Stimulated activated CD4-positive, alpha-beta T cell treated with anti-CD3 and anti-CD28 coated beads, Interleukin-4, amount 100 ng/mL, for 24 hours (primary cell): ENCODE data around the gene ABCF3.

Experiments
- DNase-seq: peaks from one replicate; pipeline ENCODE4 v3.0.0-alpha.2; 2020

Gene ABCF3

GRCh38 chr3:184188080-184188479 lies 2.1 kb downstream of the ABCF3 start:
- DNase-seq = no peak

GRCh38 chr3:184189421-184189820 lies 3.4 kb downstream of the ABCF3 start:
- DNase-seq = no peak

GRCh38 chr3:184192889-184193288 lies 6.9 kb downstream of the ABCF3 start:
- no peak for DNase-seq

DNA sequence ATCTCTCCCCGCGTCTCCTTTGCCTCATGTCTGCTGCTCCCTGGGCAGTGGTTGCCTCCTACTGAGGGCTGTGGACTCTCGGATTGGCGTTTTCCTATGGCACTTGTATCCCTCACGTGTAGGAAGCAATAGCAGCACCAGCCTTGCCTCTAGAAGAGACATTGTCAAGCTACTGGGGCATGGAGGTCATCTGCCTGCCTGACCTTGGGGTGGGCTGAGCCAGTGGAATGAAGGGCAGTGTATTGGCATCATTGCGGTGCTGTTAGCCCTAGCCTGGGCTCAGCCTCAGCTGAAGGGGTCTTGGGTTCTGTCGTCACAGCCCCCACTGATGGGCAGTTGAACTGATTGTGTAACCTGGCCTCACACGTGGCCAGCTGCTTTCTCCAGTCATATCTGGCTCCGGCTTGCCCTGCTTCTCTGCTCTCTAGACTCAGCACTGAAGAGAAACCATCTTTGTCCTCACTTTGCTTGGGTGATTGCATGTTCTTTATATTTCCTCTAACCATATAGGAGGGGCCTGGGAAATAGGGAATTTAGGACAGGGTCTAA lies 8.1 kb downstream of the ABCF3 start:
- no peak for DNase-seq

DNA sequence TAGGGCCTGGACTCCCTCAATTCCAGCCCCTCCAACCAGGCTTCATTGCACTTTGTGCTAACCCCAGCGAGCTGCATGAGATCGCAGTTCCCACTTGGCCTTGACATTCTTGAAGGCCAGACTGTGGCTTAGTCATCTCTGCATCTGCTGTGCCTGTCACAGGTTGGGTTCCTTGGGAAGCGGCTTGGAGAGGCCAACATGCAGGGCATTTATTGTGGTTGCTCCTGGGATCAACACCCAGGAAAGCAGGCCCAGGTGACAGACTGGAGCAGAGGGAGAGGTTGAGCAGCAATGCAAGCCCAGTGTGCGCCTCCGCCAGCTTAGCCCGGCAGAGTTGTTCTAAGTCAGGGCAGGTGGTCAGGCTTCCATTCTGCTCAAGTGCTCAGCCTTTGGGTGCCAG lies 10.5 kb downstream of the ABCF3 start:
- no peak for DNase-seq

DNA sequence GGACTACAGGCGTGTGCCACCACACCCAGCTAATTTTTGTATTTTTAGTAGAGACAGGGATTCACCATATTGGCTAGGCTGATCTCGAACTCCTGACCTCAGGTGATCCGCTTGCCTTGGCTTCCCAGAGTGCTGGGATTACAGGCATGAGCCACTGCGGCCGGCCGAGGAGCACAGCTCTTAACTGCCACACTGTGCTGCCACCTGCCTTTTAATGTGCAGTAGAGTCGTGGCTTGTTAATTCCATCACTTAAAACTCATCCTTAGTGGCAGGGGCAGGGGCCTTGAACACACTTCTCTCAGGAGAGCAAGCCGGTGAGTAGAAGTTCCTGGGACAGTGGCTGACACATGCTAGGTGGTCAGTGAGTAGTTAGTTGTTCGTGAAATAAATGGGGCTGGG lies 12.5 kb downstream of the ABCF3 start:
- DNase-seq = no peak

DNA sequence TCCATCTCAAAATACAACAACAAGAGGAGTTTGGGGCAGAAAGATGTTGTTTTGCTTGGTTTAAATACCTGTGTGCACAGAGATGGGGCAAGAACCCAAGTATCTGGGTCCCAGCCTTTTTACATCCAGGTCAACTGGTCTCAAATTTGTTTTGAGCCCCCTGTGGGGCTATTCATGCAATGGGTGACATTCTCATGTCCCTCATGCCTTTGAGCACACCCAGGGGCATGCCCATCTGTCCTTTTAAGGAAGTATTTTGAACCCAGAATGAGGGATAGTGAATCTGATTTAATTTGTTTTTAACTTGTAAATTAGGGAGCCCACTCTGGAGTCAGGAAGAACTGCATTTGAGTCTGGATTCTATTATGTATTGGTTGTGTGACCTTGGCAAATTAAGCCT lies 14.8 kb downstream of the ABCF3 start:
- no peak for DNase-seq

DNA sequence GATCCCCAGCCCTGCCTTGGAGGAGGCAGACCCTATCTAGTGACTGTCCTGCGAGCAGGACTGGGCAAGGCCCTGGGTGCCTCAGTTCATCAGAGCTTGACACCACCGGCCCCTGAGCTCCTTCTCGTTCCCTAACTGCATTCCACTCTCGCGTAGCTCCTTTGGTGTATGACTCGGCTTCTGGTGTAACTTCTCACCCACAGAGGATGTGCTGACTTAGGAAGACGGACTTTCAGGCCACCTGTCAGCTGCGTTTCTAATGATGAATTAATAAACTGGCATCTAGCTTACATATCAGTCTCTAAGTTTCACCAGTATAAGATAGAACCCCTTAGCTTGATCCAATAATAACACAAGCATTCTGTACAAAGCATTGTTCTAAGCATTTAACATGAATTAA lies 17.5 kb downstream of the ABCF3 start:
- DNase-seq = no peak

- DNase-seq = no peak
Measured at GRCh38 chr3:184209146-184209923, 23.3 kb downstream of the ABCF3 start.

GRCh38 chr3:184211297-184211696 lies 25.3 kb downstream of the ABCF3 start:
- DNase-seq = no peak

DNA sequence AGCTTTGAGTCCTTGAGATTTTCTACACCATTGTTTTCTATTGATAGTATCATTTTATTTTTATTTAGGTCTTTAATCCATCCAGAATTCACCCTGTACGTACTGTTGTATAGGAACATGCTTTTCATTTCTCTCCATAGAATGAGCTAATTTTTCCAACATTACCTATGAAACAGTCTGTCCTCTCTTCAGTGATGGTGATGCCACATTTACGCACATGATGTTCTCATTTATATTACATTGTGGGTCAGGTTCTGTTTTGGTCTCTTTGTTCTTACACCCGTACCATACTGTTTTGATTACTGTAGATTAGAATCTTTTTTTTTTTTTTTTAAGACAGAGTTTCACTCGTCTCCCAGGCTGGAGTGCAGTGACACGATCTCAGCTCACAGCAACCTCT lies 25.7 kb downstream of the ABCF3 start:
- DNase-seq = no peak

DNA sequence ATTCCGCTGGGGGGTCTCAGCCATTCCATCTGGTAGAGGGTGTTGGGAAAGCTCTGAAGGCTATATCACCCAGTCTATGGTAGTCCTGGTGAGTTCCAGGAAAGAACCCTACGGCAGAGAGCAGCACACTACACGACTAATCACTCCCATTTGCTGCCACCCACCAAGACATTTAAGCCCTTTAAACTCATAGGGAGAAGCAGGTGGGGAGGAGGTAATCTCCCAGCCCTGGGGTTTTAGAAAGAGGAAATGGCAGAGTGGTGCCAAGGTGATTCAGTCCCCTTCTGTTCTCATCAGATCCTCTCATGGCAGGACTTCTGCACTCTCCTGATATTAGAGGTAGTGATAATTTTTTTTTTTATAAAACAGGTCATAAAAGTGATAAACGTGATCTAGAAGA lies 32.8 kb downstream of the ABCF3 start:
- DNase-seq = no peak

- no peak for DNase-seq
Measured at GRCh38 chr3:184222521-184222920, 36.5 kb downstream of the ABCF3 start.

GRCh38 chr3:184223946-184224345 lies 37.9 kb downstream of the ABCF3 start:
- no peak for DNase-seq

DNA sequence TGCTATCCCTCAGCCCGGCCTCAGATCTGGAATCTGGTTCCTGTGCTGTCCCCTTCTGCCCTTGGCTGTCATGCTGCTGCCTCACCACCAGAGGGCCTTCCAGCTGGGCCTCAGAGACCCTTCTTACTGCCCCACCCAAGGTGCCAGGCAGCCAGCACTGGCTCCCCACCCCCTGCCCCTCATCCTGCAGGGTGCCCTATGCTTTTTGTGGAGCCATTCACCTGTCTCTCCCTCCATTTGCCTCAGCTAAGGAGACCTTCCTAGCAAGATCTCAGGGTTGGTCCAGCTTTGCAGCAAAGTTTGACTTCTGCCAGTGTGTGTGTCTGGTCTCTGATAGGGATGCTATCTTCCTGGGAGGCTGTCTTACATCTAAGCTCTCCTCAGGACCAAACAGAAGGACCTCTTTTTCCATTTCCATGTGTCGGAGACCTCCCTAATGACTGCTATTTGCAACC lies 41.5 kb downstream of the ABCF3 start:
- peak; percentile 50 for DNase-seq

DNA sequence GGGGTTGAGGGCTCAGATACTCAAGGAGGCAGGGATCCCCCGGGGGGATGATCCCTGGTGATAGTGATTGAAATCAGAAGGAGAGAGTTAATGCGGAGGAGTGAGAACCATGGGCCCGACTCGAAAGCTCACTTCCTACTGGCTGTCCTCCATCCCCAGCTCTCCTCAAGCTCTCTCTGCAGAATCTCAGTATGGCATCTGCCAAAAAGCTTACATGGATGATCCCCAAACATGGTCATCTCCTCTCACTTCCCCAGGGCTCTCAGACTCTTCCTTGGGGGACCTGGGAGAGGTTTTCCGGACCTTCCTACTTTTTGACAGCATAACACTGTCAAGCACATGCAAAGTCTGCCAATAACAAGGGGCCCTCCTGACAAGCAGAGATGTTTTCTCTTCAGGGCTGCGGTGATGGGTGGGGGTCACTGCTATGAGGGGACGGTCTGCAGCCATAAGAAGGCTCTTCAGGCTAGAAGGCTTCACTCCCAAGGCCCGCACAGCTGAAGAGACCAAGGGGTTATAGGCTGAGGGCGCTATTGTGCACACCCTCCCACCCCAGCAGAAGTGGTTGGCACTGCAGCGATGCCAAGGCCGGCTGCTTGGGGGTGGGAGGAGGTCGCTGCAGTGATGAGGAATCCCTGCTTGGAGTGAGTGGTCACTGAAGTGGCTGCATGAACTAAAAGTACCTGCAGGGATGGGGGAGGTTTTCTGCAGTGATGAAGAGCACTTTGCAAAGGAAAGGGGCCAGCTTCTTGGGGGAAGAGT lies 42.6 kb downstream of the ABCF3 start:
- no peak for DNase-seq

DNA sequence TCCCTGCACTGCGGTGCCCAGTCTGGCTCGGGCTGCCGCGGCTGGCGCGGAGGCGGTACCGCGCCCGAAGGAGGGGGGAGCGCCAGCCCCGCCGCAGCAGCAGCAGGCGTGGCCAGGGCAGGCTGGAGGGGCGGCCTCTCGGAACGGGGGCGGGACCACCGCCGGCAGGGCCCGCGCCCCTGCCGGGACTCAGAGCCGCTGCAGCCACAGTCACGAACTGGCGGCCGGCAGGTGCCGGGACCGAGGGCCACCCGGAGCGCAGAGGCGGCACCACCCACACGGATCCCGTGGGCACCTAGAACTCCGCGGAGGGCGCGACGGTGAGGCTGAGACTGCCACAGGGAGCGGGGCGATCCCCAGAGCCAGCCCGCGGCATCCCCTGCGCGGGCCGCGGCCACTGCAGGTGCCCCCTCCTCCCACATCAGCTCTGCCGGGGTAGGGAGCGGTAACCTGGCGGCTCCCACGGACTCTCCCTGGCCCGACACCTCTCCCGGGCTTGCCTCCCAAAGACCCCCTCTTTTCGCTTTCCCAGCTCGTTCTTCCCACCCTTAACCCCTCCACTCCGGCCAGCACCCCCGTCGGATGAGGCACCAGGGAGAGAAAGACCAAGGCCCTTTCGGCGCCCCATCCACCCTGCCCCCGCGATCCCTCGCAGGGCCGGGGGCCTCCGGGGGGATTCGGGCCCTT lies 43.5 kb downstream of the ABCF3 start, which contains the start of gene VWA5B2:
Gene VWA5B2, plus strand, starts transcription at position 192 of the 687 bp plus-strand sequence. CDS start 944 bp downstream, outside the sequence.
- peak; percentile 65 for DNase-seq

DNA sequence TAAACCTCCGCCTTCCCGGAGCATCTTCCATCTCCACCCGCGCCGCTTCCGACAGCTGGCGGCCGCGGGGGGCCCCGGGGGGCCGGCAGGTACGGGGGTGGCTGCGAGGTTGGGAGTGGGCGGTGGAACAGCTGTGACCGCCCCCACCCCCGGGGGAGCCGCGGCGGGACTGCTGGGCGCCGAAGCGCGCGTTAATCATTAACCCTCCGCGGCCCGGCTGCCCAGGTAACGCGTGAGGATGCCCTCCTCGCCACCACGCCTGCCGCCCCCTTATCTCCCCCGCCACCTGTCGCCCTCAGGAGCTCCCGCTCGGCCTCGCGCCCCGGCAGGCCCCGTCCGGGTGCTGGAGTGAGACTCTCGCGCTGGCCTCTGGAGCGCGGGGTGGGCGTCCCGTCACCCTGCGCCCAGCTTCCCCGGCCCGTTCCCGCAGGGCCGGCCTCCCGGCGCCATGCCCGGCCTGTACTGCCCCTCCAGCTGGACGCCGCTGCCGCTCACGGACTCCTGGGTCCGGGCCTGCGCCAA lies 44.1 kb downstream of the ABCF3 start:
- no peak for DNase-seq

DNA sequence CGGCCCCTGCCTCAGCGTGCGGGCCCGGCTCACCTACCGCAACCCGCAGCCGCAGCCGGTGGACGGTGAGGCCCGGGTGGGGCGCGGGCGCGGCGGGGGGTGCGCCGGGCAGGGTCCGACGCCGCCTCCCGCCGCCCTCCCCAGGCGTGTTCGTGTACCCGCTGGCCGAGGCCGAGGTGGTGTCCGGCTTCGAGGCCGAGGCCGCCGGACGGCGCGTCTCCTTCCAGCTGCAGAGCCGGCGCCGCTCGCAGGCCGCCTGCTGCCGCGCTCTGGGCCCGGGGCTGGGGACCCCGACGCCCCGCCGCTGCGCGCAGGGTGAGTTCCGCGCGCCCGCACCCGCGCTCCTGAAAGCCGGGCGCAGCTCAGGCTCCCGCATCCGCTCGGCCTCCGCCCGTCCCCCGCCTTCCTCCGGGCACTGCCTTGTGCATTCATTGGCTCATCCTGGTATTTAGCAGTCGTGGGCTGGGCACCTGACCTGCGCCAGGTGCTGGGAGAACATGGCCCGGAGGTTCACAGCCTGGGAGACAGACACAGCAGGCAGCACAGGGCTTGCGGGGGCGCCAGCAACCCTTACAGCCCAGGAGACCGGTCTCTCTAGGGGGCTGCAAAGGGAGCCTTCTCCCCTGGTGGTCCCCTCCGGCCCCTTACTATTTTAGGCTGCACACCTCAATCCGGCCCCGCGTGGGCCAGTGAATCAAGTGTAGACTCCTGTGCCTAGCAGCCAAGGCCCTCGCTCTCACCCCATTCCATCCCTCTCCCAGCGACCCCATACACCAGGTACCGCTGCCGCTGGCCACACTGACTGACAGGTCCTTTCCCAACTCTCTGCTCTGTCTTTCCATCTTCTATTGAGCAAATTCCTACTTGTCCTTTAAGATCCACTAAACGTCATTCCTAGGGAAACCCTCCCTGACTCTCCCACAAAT lies 44.9 kb downstream of the ABCF3 start:
- no peak for DNase-seq

GRCh38 chr3:184231671-184232070 lies 45.7 kb downstream of the ABCF3 start:
- DNase-seq = no peak

DNA sequence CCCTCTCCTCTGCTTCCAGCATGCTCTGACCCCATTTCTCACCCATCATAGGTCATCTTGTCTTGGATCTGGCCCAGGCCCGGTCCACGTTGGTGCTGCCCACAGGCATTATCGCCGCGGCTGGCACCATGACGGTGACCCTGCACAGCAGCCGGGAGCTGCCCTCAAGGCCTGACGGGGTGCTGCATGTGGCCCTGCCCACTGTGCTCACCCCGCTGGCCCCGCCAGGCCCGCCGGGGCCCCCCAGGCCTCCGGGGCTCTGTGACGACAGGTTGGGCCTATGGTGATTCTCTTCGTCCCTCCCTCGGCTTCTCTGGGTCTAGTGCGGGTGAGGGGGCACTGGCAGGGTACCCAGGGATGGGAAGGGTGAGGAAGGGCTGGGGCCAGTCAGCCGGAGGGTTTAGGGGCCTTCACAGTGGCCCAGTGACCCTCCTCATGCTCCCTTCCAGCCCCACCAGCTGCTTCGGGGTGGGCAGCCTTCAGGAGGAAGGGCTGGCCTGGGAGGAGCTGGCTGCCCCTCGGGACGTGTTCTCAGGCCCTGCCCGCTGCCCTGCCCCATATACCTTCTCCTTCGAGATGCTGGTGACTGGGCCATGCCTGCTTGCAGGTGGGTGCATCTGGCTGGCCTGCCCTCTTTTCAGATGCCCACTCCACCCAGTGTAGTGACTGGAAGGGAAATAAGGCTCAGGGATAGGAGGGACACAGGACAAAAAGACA lies 47.3 kb downstream of the ABCF3 start:
- DNase-seq = no peak
